BLaER1 treated with 17β-estradiol and CSF1 and Interleukin-3, amounts not matched to agents 10 nM and 100 nM (cell line): Measurements from ENCODE around the gene PKNOX2.
A peak's percentile ranks its signal among the peaks of the same experiment; 100 is the strongest.

Source experiments
- H3K27ac ChIP-seq, 11 experiments: shearing (Covaris generic); formaldehyde crosslinking; 2 replicates each; pipeline ENCODE4 v1.8.1; 2022
- H3K27me3 ChIP-seq, 11 experiments: shearing (Covaris generic); formaldehyde crosslinking; 2 replicates each; pipeline ENCODE4 v1.8.1; 2022
- H3K36me3 ChIP-seq, 11 experiments: shearing (Covaris generic); formaldehyde crosslinking; 2 replicates each; pipeline ENCODE4 v1.8.1; 2022
- H3K4me1 ChIP-seq, 10 experiments: shearing (Covaris generic); formaldehyde crosslinking; 2 replicates each; pipeline ENCODE4 v1.8.1; 2022
- H3K4me2 ChIP-seq, 11 experiments: shearing (Covaris generic); formaldehyde crosslinking; 2 replicates each; pipeline ENCODE4 v1.8.1; 2022
- H3K4me3 ChIP-seq, 10 experiments: shearing (Covaris generic); formaldehyde crosslinking; 2 replicates each; pipeline ENCODE4 v1.8.1; 2022
- H3K9ac ChIP-seq, 11 experiments: shearing (Covaris generic); formaldehyde crosslinking; 2 replicates each; pipeline ENCODE4 v1.8.1; 2022
- H3K9me3 ChIP-seq, 11 experiments: shearing (Covaris generic); formaldehyde crosslinking; replicated peaks in 1 of 11; 2 replicates each; pipeline ENCODE4 v1.8.1; 2022
- H4K20me1 ChIP-seq, 11 experiments: shearing (Covaris generic); formaldehyde crosslinking; 2 replicates each; pipeline ENCODE4 v1.8.1; 2022
- Cebpa-rat ChIP-seq, 11 experiments: shearing (Covaris generic); IDR thresholded peaks; 2 replicates each; pipeline ENCODE4 v1.8.1; 2022

PKNOX2 gene

DNA sequence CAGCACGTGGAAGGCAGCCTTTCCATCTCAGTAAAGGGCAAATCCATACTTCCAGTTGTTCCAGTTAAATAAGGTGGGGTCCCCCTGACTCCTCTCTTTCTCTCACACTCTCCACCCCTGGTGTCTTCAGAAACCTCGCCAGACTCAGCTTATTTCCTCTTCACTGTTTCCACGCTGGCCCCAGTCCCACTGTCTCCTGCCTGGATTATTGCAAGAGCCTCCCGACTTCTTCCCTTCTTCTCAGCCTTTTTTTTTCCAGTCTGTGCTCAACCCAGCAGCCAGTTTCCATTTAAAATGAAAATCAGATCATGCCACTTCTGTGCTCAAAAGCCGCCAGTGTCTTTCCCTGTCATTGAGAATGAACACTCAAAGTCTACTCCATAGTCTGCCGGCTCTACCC lies 131.4 kb downstream of the PKNOX2 start:
- H3K9me3 ChIP-seq, result no peaks in the 10 kb centered on the region
- no peak overlapping the region for H3K4me3 ChIP-seq
- H3K4me2 ChIP-seq, result no peak overlapping the region
- peaks cover 0 to 18% (median 6%) of the 10 kb centered on the region in 10 experiments; a peak in 8 of 20 replicates for H3K4me1 ChIP-seq
- H3K36me3 ChIP-seq, result no peaks in the 10 kb centered on the region
- no peaks in the 10 kb centered on the region for H3K27me3 ChIP-seq
- no peak overlapping the region for H3K27ac ChIP-seq
- TF ChIP-seq Cebpa-rat (IDR thresholded peaks at IDR 0.05), result no peak
- H3K9ac ChIP-seq, result no peak overlapping the region
- no peaks in the 10 kb centered on the region for H4K20me1 ChIP-seq

DNA sequence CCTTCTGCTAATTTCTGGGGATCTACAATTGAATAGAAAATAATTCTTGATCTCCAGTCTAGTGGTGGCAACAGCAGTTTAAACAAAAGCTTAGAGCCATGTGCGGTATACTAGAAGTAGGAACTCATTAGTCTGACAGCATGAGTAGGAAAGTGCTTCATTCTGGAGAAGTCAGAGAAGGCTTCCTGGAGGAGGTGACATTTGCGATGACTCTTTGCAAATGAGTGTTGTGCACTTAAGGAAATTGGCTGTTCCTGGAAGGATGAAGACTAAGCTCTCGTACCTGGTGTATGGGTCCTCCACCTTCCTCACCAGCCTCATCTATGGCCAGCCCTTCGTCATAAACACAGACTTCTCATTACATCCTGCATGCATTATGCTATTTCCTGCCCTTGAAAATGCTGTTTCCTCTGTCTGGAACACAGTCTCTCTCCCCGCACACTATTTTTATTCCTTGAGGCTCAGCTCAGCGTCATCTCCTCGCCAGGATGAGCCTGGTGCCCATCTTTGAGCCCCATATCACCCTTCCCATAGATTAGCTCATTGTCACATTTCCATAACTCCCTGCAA lies 132.9 kb downstream of the PKNOX2 start:
- H3K9ac ChIP-seq, result no peak overlapping the region
- no peaks in the 10 kb centered on the region for H4K20me1 ChIP-seq
- H3K4me3 ChIP-seq, result no peak overlapping the region
- H3K9me3 ChIP-seq, result no peaks in the 10 kb centered on the region
- no peaks in the 10 kb centered on the region for H3K27me3 ChIP-seq
- no peaks in the 10 kb centered on the region for H3K36me3 ChIP-seq
- H3K4me2 ChIP-seq, result no peak overlapping the region
- TF ChIP-seq Cebpa-rat (IDR thresholded peaks at IDR 0.05), result no peak
- peaks cover 0 to 18% (median 6%) of the 10 kb centered on the region in 10 experiments; a peak in 8 of 20 replicates for H3K4me1 ChIP-seq
- H3K27ac ChIP-seq, result no peak overlapping the region

- Histone ChIP-seq H3K27ac (no peak overlapping the region), H4K20me1 (no peaks in the 10 kb centered on the region), H3K4me3 (no peak overlapping the region), H3K4me1 (peaks cover 0 to 13% (median 6%) of the 10 kb centered on the region in 10 experiments; a peak in 8 of 20 replicates), H3K9me3 (no peaks in the 10 kb centered on the region), H3K36me3 (no peaks in the 10 kb centered on the region), H3K9ac (no peak overlapping the region), H3K27me3 (no peaks in the 10 kb centered on the region), H3K4me2 (peak overlapping the region in 5 of 11 experiments; percentile 3 to 46 (median 32); a peak in 4 of 22 replicates)
- no peak for TF ChIP-seq Cebpa-rat (IDR thresholded peaks at IDR 0.05)
Measured at GRCh38 chr11:125299061-125299615, 134.6 kb downstream of the PKNOX2 start.

GRCh38 chr11:125299821-125300220 lies 135.3 kb downstream of the PKNOX2 start:
- Histone ChIP-seq H4K20me1 (no peaks in the 10 kb centered on the region), H3K4me2 (no peak overlapping the region), H3K9me3 (no peaks in the 10 kb centered on the region), H3K9ac (no peak overlapping the region), H3K4me3 (no peak overlapping the region), H3K36me3 (no peaks in the 10 kb centered on the region), H3K4me1 (peaks cover 0 to 13% (median 6%) of the 10 kb centered on the region in 10 experiments; a peak in 8 of 20 replicates), H3K27me3 (no peaks in the 10 kb centered on the region), H3K27ac (no peak overlapping the region)
- TF ChIP-seq Cebpa-rat (IDR thresholded peaks at IDR 0.05), result no peak

DNA sequence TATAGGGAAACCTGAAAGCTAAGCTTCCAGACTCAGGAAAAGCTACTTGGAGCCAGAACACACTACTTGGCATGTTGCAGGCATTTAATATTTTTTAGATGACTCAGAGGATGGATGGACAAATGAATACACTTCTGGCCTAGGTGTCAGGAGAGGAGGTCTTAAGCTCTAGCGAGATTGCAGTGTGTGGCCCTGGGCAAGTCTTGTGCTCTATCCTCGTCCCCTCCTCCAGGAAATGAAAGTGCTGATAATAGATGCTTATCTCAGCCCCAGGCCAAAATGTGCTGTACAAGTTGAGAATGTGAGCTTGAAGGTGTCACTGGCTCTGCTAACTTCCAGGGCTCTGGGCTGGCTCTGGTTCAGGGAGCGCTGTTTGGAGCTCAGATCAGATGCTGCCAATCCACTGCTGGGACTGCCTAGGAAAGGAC lies 136.3 kb downstream of the PKNOX2 start:
- Histone ChIP-seq H3K27ac (no peak overlapping the region), H3K4me2 (no peak overlapping the region), H3K9me3 (no peaks in the 10 kb centered on the region), H3K27me3 (no peaks in the 10 kb centered on the region), H4K20me1 (no peaks in the 10 kb centered on the region), H3K36me3 (no peaks in the 10 kb centered on the region), H3K4me1 (peaks cover 0 to 13% (median 6%) of the 10 kb centered on the region in 10 experiments; a peak in 8 of 20 replicates), H3K9ac (no peak overlapping the region), H3K4me3 (no peak overlapping the region)
- TF ChIP-seq Cebpa-rat (IDR thresholded peaks at IDR 0.05), result no peak

- no peaks in the 10 kb centered on the region for H3K36me3 ChIP-seq
- H3K4me3 ChIP-seq, result no peak overlapping the region
- peaks cover 0 to 13% (median 6%) of the 10 kb centered on the region in 10 experiments; a peak in 8 of 20 replicates for H3K4me1 ChIP-seq
- H3K27me3 ChIP-seq, result no peaks in the 10 kb centered on the region
- no peak overlapping the region for H3K9ac ChIP-seq
- H3K9me3 ChIP-seq, result no peaks in the 10 kb centered on the region
- H3K27ac ChIP-seq, result no peak overlapping the region
- no peak overlapping the region for H3K4me2 ChIP-seq
- no peak for TF ChIP-seq Cebpa-rat (IDR thresholded peaks at IDR 0.05)
- no peaks in the 10 kb centered on the region for H4K20me1 ChIP-seq
Measured at GRCh38 chr11:125301346-125301745, 136.8 kb downstream of the PKNOX2 start.

DNA sequence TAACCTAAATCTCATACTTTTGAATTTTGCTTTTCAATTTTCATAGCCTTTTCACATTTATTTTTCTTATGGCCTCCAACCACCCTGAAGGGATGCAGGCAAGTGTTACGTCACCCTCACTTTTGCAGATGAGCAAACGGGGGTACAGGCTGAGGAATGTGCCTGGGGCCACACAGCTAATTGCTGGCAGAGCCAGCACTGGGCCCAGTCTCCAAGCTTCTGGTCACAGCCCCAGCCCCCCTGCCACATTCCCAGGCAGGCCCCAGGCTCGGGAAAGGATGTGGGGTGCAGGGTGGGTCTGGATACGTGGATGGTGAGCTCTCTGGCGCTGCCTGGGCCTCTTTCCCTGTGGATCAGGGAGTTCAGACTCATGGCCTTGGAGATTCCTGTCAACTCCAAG lies 138.6 kb downstream of the PKNOX2 start:
- H3K9me3 ChIP-seq, result no peaks in the 10 kb centered on the region
- H3K9ac ChIP-seq, result no peak overlapping the region

DNA sequence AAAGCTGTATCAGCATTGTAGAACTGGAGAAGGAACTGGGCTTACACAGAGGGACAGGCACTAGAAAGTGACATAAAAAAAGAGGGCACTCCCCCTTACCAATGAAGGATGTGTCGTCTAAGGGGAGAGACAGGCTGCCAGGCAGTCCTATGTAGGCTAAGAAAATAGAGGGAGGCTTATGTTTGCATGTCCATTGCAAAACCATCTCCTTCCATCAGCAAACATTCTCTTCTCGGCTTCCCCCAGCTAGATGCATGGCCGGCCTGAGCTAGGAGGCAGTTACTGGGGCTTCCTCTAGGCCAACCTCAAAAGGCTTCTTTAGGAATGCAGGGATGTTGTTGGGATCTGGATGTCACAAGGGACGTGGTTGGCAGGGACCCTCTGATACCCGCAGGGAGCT lies 139.1 kb downstream of the PKNOX2 start:
- no peak for TF ChIP-seq Cebpa-rat (IDR thresholded peaks at IDR 0.05)
- Histone ChIP-seq H4K20me1 (no peaks in the 10 kb centered on the region), H3K27me3 (no peaks in the 10 kb centered on the region), H3K9me3 (no peaks in the 10 kb centered on the region), H3K4me1 (peaks cover 0 to 8% (median 5%) of the 10 kb centered on the region in 10 experiments; a peak in 6 of 20 replicates), H3K4me3 (no peak overlapping the region), H3K4me2 (no peak overlapping the region), H3K36me3 (no peaks in the 10 kb centered on the region), H3K27ac (no peak overlapping the region), H3K9ac (no peak overlapping the region)

More for the DNA sequence above, 138.6 kb downstream of the PKNOX2 start:
- Histone ChIP-seq H3K4me3 (no peak overlapping the region), H4K20me1 (no peaks in the 10 kb centered on the region), H3K36me3 (no peaks in the 10 kb centered on the region), H3K27ac (no peak overlapping the region), H3K4me1 (peaks cover 0 to 8% (median 5%) of the 10 kb centered on the region in 10 experiments; a peak in 6 of 20 replicates), H3K27me3 (no peaks in the 10 kb centered on the region), H3K4me2 (no peak overlapping the region)
- TF ChIP-seq Cebpa-rat (IDR thresholded peaks at IDR 0.05), result no peak

GRCh38 chr11:125304136-125304535 lies 139.6 kb downstream of the PKNOX2 start:
- Histone ChIP-seq H4K20me1 (no peaks in the 10 kb centered on the region), H3K4me3 (no peak overlapping the region), H3K9me3 (no peaks in the 10 kb centered on the region), H3K9ac (no peak overlapping the region), H3K4me2 (no peak overlapping the region), H3K36me3 (no peaks in the 10 kb centered on the region), H3K27ac (no peak overlapping the region), H3K4me1 (peaks cover 0 to 4% (median 2%) of the 10 kb centered on the region in 10 experiments; a peak in 6 of 20 replicates), H3K27me3 (no peaks in the 10 kb centered on the region)
- TF ChIP-seq Cebpa-rat (IDR thresholded peaks at IDR 0.05), result no peak

- H3K9me3 ChIP-seq, result no peaks in the 10 kb centered on the region
- H3K9ac ChIP-seq, result no peak overlapping the region
- TF ChIP-seq Cebpa-rat (IDR thresholded peaks at IDR 0.05), result no peak
- no peaks in the 10 kb centered on the region for H4K20me1 ChIP-seq
- H3K27me3 ChIP-seq, result no peaks in the 10 kb centered on the region
- no peak overlapping the region for H3K27ac ChIP-seq
- H3K4me1 ChIP-seq, result no peaks in the 10 kb centered on the region
- H3K36me3 ChIP-seq, result no peaks in the 10 kb centered on the region
- H3K4me2 ChIP-seq, result no peak overlapping the region
- no peak overlapping the region for H3K4me3 ChIP-seq
Measured at GRCh38 chr11:125304876-125305275, 140.3 kb downstream of the PKNOX2 start.
